Erythroblast (primary cell): Measurements from ENCODE around the gene PRKCD.

ENCODE experiments used
- GATA1 ChIP-seq: IDR thresholded peaks from 2 replicates; pipeline ENCODE4 v1.6.1; 2011; ENCODE audit warnings: low read depth, mild to moderate bottlenecking, control low read depth, low read length, moderate library complexity
- POLR2A ChIP-seq: IDR thresholded peaks from 2 replicates; pipeline ENCODE4 v1.6.1; 2011; ENCODE audit warnings: mild to moderate bottlenecking, low read length

DNA sequence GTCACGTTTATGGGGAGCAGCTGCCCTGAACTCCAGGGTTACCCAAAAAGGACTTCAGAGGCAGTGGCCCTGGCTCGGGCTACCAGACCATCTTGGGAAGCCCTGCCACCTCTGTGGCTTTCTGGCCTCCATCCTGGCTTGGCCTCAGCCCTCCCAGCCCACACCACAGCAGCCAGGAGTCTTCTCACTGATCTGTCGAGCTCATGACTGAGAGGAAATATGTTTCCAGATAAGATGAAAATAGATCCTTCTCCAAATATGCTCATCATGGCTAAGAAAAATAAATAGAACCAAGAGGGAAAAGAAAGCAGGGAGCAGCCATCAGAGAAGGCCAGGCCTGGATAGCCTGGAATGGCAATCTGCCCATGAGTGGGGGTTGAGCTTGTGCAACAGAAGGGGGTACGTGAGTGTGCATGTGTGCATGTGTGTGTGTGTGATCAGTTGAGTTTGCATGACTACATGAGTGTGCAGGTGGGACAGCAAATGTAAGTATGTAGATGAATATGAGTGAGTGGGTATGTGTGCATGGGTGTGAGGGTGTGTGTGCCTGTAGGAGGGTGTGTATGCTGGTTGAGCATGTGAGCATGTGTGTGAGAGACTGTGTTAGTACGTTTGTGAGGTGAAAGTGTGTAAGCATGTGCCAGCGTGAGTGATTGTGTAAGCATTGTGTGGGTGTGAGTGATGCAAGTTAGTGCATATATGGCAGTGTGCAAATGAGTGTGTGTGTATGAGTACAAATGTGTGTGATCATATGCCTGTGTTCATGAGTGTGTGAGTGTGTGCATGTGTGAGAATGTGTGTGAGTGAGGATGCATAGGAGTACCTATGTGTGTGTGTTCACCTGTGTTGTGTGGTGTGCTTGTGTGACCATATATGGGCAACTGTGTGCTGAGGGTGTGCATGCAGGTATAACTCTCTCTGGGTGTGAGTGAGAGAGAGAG is 20.8 kb upstream of the PRKCD start:
- TF ChIP-seq POLR2A: no peak
- TF ChIP-seq GATA1: no peak
